Measurements from ENCODE around the gene SUGP1.

GRCh38 chr19:19279853-19280252 lies 40.5 kb downstream of the SUGP1 start:
- TF ChIP-seq, protein P1, sequence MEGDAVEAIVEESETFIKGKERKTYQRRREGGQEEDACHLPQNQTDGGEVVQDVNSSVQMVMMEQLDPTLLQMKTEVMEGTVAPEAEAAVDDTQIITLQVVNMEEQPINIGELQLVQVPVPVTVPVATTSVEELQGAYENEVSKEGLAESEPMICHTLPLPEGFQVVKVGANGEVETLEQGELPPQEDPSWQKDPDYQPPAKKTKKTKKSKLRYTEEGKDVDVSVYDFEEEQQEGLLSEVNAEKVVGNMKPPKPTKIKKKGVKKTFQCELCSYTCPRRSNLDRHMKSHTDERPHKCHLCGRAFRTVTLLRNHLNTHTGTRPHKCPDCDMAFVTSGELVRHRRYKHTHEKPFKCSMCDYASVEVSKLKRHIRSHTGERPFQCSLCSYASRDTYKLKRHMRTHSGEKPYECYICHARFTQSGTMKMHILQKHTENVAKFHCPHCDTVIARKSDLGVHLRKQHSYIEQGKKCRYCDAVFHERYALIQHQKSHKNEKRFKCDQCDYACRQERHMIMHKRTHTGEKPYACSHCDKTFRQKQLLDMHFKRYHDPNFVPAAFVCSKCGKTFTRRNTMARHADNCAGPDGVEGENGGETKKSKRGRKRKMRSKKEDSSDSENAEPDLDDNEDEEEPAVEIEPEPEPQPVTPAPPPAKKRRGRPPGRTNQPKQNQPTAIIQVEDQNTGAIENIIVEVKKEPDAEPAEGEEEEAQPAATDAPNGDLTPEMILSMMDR (IDR thresholded peaks at IDR 0.05) = no peak
- TF ChIP-seq POLR2A (IDR thresholded peaks at IDR 0.05) = no peak
- no peak for TF ChIP-seq POLR2AphosphoS5 (IDR thresholded peaks at IDR 0.05; ENCODE audit: insufficient read depth in 1 of 2, low read depth in 1 of 2)
